ENCODE measurements around the gene ARFGAP1.

Gene ARFGAP1

DNA sequence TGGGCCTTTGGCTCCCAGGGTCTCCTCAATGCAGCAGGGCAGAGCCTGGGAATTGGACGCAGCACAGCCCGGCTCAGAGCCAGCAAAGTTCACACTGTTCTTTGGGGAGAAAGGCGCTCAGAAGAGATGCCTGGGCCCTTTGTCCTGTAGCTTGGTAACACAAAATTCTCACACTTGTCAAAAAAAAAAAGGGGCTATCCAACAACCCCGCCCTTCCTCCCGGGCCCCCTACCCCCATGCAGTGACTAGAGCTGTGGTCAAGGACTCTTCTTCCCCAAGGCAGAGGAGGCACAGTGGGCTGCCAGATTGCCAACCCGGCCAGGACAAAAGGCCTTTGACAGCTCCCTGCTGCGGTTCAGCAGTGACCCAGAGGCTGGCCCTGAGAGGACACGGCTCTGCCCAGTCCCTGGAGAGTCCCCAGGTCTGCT is 20.3 kb upstream of the ARFGAP1 start:
- no peak overlapping the region for H3K4me3 ChIP-seq (ENCODE audit: low read length in 2 of 2)
- H3K4me1 ChIP-seq (ENCODE audit: control insufficient read depth in 2 of 2, insufficient read depth in 2 of 2, low read length in 2 of 2), result no peaks in the 10 kb centered on the region
- no peak overlapping the region for H3K9ac ChIP-seq (ENCODE audit: low read depth in 1 of 2, low read length in 2 of 2)
- H3K9me3 ChIP-seq (ENCODE audit: control insufficient read depth in 2 of 2, low read length in 2 of 2), result no peaks in the 10 kb centered on the region
- H3K36me3 ChIP-seq (ENCODE audit: control insufficient read depth in 2 of 2, insufficient read depth in 2 of 2, low read length in 2 of 2), result no peaks in the 10 kb centered on the region
- H3K27ac ChIP-seq (ENCODE audit: low read depth in 2 of 2, low read length in 2 of 2), result no peak overlapping the region
- H3K27me3 ChIP-seq (ENCODE audit: control insufficient read depth in 2 of 2, insufficient read depth in 2 of 2, low read length in 2 of 2), result peaks cover 19 to 21% of the 10 kb centered on the region in 2 donors

DNA sequence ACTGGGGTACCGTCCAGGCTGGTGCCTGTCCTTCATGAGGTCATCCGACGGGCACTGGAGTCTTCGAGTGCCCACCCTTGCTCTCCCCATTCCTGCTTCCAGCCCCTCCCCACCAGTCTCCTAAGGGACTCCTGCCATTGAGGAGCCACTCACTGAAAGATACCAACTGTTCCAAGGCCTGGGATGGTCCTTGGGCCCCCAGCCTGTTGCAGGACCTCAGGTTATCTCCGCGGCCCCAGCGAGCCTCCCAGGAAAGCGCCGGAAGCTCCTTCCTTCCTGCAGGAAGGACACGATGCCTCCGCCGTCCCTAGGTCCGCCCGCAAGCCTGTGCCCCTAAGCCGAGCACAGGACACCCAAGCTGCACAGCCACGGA is 19.6 kb upstream of the ARFGAP1 start:
- Histone ChIP-seq H3K27ac (ENCODE audit: low read depth in 2 of 2, low read length in 2 of 2) (no peak overlapping the region), H3K9me3 (ENCODE audit: control insufficient read depth in 2 of 2, low read length in 2 of 2) (no peaks in the 10 kb centered on the region), H3K9ac (ENCODE audit: low read depth in 1 of 2, low read length in 2 of 2) (no peak overlapping the region), H3K36me3 (ENCODE audit: control insufficient read depth in 2 of 2, insufficient read depth in 2 of 2, low read length in 2 of 2) (no peaks in the 10 kb centered on the region), H3K4me1 (ENCODE audit: control insufficient read depth in 2 of 2, insufficient read depth in 2 of 2, low read length in 2 of 2) (no peaks in the 10 kb centered on the region), H3K4me3 (ENCODE audit: low read length in 2 of 2) (no peak overlapping the region), H3K27me3 (ENCODE audit: control insufficient read depth in 2 of 2, insufficient read depth in 2 of 2, low read length in 2 of 2) (peaks cover 21 to 22% of the 10 kb centered on the region in 2 donors)

DNA sequence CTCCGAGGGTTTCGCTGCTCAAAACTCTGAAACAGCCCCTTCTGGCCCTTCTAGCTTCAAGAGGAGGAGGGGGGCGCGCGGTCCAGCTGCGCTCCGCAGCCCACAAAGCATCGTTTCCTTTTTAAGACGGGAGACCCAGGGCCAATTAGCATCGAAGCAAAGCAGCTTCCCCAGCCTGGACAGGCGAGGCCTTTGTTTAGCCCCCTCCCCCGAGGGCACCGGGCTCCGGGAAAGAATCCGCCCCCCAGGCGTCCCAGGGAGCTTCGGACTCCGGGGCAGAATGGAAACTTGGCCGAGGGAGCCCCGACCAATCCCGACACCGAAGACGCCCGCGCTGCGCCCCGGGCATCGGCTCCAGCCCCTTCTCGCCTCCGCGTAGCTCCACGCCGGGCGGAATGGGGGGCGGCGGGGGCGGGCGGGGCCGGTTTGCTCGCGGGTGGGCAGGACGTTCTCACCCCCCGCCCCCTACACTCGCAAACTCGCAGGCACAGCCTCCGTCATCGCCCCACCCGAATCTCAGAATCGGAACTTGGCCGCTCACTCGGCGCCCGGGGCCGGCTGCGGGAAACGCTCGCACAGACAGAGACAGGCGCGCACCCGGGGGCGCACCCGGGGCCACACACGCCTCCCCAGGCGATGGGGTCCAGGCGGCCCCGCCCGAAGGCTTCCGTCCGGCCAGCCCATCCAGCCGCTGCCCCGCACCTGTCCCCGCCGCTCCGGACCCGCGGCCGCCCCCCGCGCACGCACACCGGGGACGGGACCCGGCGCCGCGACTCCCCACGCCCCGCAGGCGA is 19.0 kb upstream of the ARFGAP1 start:
- Histone ChIP-seq H3K27ac (ENCODE audit: low read depth in 2 of 2, low read length in 2 of 2) (no peak overlapping the region), H3K4me3 (ENCODE audit: low read length in 2 of 2) (no peak overlapping the region), H3K9me3 (ENCODE audit: control insufficient read depth in 2 of 2, low read length in 2 of 2) (no peaks in the 10 kb centered on the region), H3K9ac (ENCODE audit: low read depth in 1 of 2, low read length in 2 of 2) (no peak overlapping the region), H3K4me1 (ENCODE audit: control insufficient read depth in 2 of 2, insufficient read depth in 2 of 2, low read length in 2 of 2) (no peaks in the 10 kb centered on the region), H3K36me3 (ENCODE audit: control insufficient read depth in 2 of 2, insufficient read depth in 2 of 2, low read length in 2 of 2) (no peaks in the 10 kb centered on the region), H3K27me3 (ENCODE audit: control insufficient read depth in 2 of 2, insufficient read depth in 2 of 2, low read length in 2 of 2) (peaks cover 18 to 21% of the 10 kb centered on the region in 2 donors)

DNA sequence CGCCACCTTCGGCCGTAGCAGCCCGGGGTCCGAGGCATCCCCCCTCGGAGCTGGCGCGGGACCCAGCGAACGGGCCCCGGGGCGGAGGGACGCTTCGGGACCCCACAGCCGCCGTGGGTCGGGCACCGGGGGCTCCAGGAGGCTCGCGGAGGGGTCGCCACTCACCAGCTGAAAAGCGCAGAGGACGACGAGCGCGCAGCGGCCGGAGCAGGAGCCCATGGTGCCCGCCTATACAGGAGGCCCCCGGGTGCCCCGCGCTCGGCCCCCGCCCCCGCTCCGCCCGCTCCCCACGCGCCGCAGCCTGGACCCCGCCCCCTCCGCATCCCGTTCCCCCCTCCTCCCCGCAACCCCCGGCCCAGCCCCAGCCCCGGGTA is 18.4 kb upstream of the ARFGAP1 start, which contains the start of gene NKAIN4:
Gene NKAIN4, minus strand, starts transcription at position 232 of the 374 bp plus-strand sequence. Its CDS starts 13 bp downstream, at position 219.
- Histone ChIP-seq H3K4me3 (ENCODE audit: low read length in 2 of 2) (no peak within 1 kb of the TSS), H3K27ac (ENCODE audit: low read depth in 2 of 2, low read length in 2 of 2) (no peak within 1 kb of the TSS), H3K27me3 (ENCODE audit: control insufficient read depth in 2 of 2, insufficient read depth in 2 of 2, low read length in 2 of 2) (peaks cover 18 to 21% of the 10 kb centered on the region in 2 donors)

DNA sequence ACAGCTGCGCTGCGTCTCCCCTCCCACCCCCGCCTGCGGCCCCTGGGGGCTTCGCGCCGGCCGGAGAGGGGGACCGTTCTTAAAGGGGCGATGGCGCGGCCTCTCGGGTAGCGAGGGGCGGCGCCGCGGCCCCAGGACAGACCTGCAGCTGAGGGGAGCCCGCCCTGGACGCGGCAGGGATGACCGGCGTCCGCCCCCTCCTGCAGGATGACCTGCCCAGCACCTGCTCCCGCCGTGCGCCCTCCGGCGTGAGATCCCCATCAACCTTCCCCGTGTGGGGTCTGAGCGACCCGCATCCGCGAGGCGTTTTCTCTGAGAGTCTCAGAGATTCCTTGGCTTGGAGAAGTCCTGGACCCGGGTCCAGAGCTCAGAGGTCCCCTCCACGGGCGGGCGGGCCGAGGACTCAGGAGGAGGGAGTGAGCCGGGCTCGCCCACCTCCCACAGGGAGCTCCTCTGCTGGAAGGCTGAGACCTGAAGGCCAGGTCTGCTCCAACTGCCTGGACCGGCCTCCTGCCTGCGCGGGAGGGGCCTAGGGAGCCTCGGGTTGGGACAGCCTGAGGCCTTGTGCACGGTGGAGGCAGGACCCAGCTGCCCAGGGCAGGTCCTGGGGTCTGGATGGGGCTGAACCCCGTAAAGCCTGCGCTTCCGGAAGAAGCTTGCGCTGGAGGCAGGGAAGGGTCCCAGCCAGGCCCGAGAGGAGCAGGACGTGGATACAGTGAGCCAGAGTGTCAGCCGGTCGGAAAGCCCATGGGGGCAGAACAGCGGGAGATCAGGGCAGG is 17.8 kb upstream of the ARFGAP1 start:
- peaks cover 18 to 21% of the 10 kb centered on the region in 2 donors for H3K27me3 ChIP-seq (ENCODE audit: control insufficient read depth in 2 of 2, insufficient read depth in 2 of 2, low read length in 2 of 2)
- no peak overlapping the region for H3K4me3 ChIP-seq (ENCODE audit: low read length in 2 of 2)
- H3K4me1 ChIP-seq (ENCODE audit: control insufficient read depth in 2 of 2, insufficient read depth in 2 of 2, low read length in 2 of 2), result no peaks in the 10 kb centered on the region
- no peaks in the 10 kb centered on the region for H3K36me3 ChIP-seq (ENCODE audit: control insufficient read depth in 2 of 2, insufficient read depth in 2 of 2, low read length in 2 of 2)
- H3K9ac ChIP-seq (ENCODE audit: low read depth in 1 of 2, low read length in 2 of 2), result no peak overlapping the region
- H3K27ac ChIP-seq (ENCODE audit: low read depth in 2 of 2, low read length in 2 of 2), result no peak overlapping the region
- no peaks in the 10 kb centered on the region for H3K9me3 ChIP-seq (ENCODE audit: control insufficient read depth in 2 of 2, low read length in 2 of 2)

More for the DNA sequence above, 18.4 kb upstream of the ARFGAP1 start, which contains the start of gene NKAIN4:
- H3K4me1 ChIP-seq (ENCODE audit: control insufficient read depth in 2 of 2, insufficient read depth in 2 of 2, low read length in 2 of 2), result no peaks in the 10 kb centered on the region
- H3K9ac ChIP-seq (ENCODE audit: low read depth in 1 of 2, low read length in 2 of 2), result no peak within 1 kb of the TSS
- H3K36me3 ChIP-seq (ENCODE audit: control insufficient read depth in 2 of 2, insufficient read depth in 2 of 2, low read length in 2 of 2), result no peaks in the 10 kb centered on the region
- no peaks in the 10 kb centered on the region for H3K9me3 ChIP-seq (ENCODE audit: control insufficient read depth in 2 of 2, low read length in 2 of 2)

DNA sequence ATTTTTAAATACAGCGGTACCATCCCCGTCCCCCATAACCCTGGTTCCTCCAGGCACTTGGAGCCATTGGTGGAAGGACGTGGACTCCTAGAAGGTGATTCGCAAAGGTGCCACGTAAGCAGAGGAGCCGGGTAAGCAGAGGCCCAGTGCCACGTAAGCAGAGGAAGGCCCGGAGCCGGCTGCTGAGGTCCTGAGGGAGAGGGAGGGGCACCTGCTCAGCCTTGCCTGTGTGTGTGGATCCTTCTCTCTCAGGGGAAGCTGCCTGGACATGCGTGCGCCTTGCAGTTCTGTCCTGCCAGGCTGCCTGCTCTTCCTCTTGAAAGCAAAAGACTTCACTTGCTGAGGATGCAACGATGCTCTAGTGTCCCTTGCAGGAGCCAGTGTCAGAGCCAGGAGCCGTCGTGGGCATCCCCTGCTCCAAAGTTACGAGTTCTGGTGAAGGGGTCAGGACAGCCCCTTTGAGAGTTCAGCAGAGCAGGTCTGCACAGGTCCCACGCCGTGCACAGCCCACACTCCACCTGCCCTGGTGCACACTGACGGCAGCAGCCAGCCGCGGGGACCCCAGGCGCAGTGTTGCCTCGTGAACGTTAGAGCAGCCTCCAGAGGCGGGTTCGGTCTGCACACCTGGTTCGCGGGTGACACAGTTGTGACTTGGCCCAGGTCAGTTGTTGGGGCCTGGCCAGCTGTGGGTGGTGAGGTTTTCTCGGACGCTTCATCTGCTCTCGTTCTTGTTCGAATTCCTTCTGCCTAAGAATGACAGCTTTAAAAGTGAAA is 16.5 kb upstream of the ARFGAP1 start:
- Histone ChIP-seq H3K9ac (ENCODE audit: low read depth in 1 of 2, low read length in 2 of 2) (no peak overlapping the region), H3K4me3 (ENCODE audit: low read length in 2 of 2) (no peak overlapping the region), H3K27ac (ENCODE audit: low read depth in 2 of 2, low read length in 2 of 2) (no peak overlapping the region), H3K9me3 (ENCODE audit: control insufficient read depth in 2 of 2, low read length in 2 of 2) (no peaks in the 10 kb centered on the region), H3K36me3 (ENCODE audit: control insufficient read depth in 2 of 2, insufficient read depth in 2 of 2, low read length in 2 of 2) (no peaks in the 10 kb centered on the region), H3K4me1 (ENCODE audit: control insufficient read depth in 2 of 2, insufficient read depth in 2 of 2, low read length in 2 of 2) (no peaks in the 10 kb centered on the region), H3K27me3 (ENCODE audit: control insufficient read depth in 2 of 2, insufficient read depth in 2 of 2, low read length in 2 of 2) (peaks cover 18 to 21% of the 10 kb centered on the region in 2 donors)

DNA sequence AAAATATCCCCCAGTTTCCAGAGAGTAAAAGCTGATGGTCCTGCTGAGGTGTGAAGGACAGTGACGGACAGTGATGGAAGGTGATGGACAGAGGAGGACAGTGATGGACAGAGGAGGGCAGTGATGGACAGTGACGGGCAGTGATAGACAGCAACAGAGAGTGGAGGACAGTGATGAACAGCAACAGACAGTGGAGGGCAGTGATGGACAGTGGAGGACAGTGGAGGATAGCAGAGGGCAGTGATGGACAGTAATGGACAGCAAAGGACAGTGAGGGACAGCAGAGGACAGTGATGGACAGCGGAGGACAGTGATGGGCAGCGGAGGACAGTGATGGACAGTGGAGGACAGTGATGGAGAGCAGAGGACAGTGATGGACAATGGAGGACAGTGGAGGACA is 15.7 kb upstream of the ARFGAP1 start:
- H3K9me3 ChIP-seq (ENCODE audit: control insufficient read depth in 2 of 2, low read length in 2 of 2), result no peaks in the 10 kb centered on the region
- no peaks in the 10 kb centered on the region for H3K36me3 ChIP-seq (ENCODE audit: control insufficient read depth in 2 of 2, insufficient read depth in 2 of 2, low read length in 2 of 2)
- no peak overlapping the region for H3K9ac ChIP-seq (ENCODE audit: low read depth in 1 of 2, low read length in 2 of 2)
- H3K27me3 ChIP-seq (ENCODE audit: control insufficient read depth in 2 of 2, insufficient read depth in 2 of 2, low read length in 2 of 2), result peaks cover 18 to 21% of the 10 kb centered on the region in 2 donors
- H3K4me1 ChIP-seq (ENCODE audit: control insufficient read depth in 2 of 2, insufficient read depth in 2 of 2, low read length in 2 of 2), result no peaks in the 10 kb centered on the region
- H3K27ac ChIP-seq (ENCODE audit: low read depth in 2 of 2, low read length in 2 of 2), result no peak overlapping the region
- H3K4me3 ChIP-seq (ENCODE audit: low read length in 2 of 2), result no peak overlapping the region

DNA sequence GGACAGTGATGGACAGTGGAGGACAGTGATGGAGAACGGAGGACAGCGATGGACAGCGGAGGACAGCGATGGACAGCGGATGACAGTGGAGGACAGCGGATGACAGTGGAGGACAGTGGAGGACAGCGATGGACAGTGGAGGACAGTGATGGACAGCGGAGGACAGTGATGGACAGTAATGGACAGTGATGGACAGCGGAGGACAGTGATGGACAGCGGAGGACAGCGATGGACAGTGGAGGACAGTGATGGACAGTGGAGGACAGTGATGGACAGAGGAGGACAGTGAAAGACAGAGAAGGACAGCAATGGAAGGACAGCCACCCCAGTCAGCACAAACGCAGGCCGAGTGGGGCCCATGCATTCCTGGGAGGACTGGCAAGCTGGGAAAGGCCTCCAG is 15.0 kb upstream of the ARFGAP1 start:
- H3K4me3 ChIP-seq (ENCODE audit: low read length in 2 of 2), result no peak overlapping the region
- H3K27me3 ChIP-seq (ENCODE audit: control insufficient read depth in 2 of 2, insufficient read depth in 2 of 2, low read length in 2 of 2), result peaks cover 18 to 19% of the 10 kb centered on the region in 2 donors
- no peak overlapping the region for H3K9ac ChIP-seq (ENCODE audit: low read depth in 1 of 2, low read length in 2 of 2)
- H3K9me3 ChIP-seq (ENCODE audit: control insufficient read depth in 2 of 2, low read length in 2 of 2), result no peaks in the 10 kb centered on the region
- H3K4me1 ChIP-seq (ENCODE audit: control insufficient read depth in 2 of 2, insufficient read depth in 2 of 2, low read length in 2 of 2), result no peaks in the 10 kb centered on the region
- no peak overlapping the region for H3K27ac ChIP-seq (ENCODE audit: low read depth in 2 of 2, low read length in 2 of 2)
- H3K36me3 ChIP-seq (ENCODE audit: control insufficient read depth in 2 of 2, insufficient read depth in 2 of 2, low read length in 2 of 2), result no peaks in the 10 kb centered on the region

DNA sequence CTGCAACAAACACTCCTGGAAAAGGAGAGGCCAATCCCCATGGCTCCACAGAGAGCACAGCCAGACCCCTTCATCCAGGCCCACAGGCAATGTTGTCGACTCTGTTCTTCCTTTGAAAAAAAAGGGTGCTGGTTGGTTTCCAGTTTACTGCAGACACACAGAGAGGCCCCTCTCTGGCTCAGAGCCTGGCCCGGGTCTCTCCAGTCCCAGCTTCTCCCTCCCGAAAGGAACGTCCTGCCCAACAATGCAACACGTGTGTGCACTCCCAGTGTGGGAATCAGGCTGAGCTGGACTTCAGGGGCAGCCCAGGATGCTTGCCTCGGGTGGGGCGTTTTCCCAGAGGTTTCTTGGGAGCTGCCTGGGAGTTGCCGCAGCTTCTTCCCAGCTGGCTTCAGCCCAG is 13.8 kb upstream of the ARFGAP1 start:
- H3K27ac ChIP-seq (ENCODE audit: low read depth in 2 of 2, low read length in 2 of 2), result no peak overlapping the region
- no peaks in the 10 kb centered on the region for H3K36me3 ChIP-seq (ENCODE audit: control insufficient read depth in 2 of 2, insufficient read depth in 2 of 2, low read length in 2 of 2)
- H3K4me3 ChIP-seq (ENCODE audit: low read length in 2 of 2), result no peak overlapping the region
- no peaks in the 10 kb centered on the region for H3K4me1 ChIP-seq (ENCODE audit: control insufficient read depth in 2 of 2, insufficient read depth in 2 of 2, low read length in 2 of 2)
- H3K27me3 ChIP-seq (ENCODE audit: control insufficient read depth in 2 of 2, insufficient read depth in 2 of 2, low read length in 2 of 2), result peaks cover 14 to 18% of the 10 kb centered on the region in 2 donors
- H3K9ac ChIP-seq (ENCODE audit: low read depth in 1 of 2, low read length in 2 of 2), result no peak overlapping the region
- no peaks in the 10 kb centered on the region for H3K9me3 ChIP-seq (ENCODE audit: control insufficient read depth in 2 of 2, low read length in 2 of 2)

Measured in mucosa of rectum (tissue), 2 donors.